ENCODE measurements around the gene SYT1.

The SYT1 gene

GRCh38 chr12:78891646-78892353, 27.2 kb downstream of the SYT1 start:
- no peak for DNase-seq (ENCODE audit: low spot score)

- no peak for DNase-seq (ENCODE audit: low spot score)
Measured at GRCh38 chr12:78898416-78898815, 33.8 kb downstream of the SYT1 start.

- no peak for DNase-seq (ENCODE audit: low spot score)
Measured at GRCh38 chr12:78914859-78915331, 50.3 kb downstream of the SYT1 start.

GRCh38 chr12:78916845-78917480, 52.4 kb downstream of the SYT1 start:
- DNase-seq (ENCODE audit: low spot score) = no peak

GRCh38 chr12:78917513-78917912, 52.9 kb downstream of the SYT1 start:
- DNase-seq (ENCODE audit: low spot score) = no peak

- no peak for DNase-seq (ENCODE audit: low spot score)
Measured at GRCh38 chr12:78918268-78918667, 53.7 kb downstream of the SYT1 start.

- peak; percentile 12 for DNase-seq (ENCODE audit: low spot score)
Measured at GRCh38 chr12:78928200-78929074, 63.9 kb downstream of the SYT1 start.

- DNase-seq (ENCODE audit: low spot score) = no peak
Measured at GRCh38 chr12:78929075-78929418, 64.5 kb downstream of the SYT1 start.

GRCh38 chr12:78931466-78931990, 67.0 kb downstream of the SYT1 start:
- DNase-seq (ENCODE audit: low spot score) = no peak

GRCh38 chr12:78933014-78933413, 68.4 kb downstream of the SYT1 start:
- no peak for DNase-seq (ENCODE audit: low spot score)

- no peak for DNase-seq (ENCODE audit: low spot score)
Measured at GRCh38 chr12:78938341-78939084, 73.9 kb downstream of the SYT1 start.

GRCh38 chr12:78949532-78949931, 85.0 kb downstream of the SYT1 start:
- no peak for DNase-seq (ENCODE audit: low spot score)

- no peak for DNase-seq (ENCODE audit: low spot score)
Measured at GRCh38 chr12:78951803-78952551, 87.4 kb downstream of the SYT1 start.

- no peak for DNase-seq (ENCODE audit: low spot score)
Measured at GRCh38 chr12:78952552-78952929, 88.0 kb downstream of the SYT1 start.

- no peak for DNase-seq (ENCODE audit: low spot score)
Measured at GRCh38 chr12:78958941-78959340, 94.4 kb downstream of the SYT1 start.

- no peak for DNase-seq (ENCODE audit: low spot score)
Measured at GRCh38 chr12:78959556-78959955, 95.0 kb downstream of the SYT1 start.

- DNase-seq (ENCODE audit: low spot score) = no peak
Measured at GRCh38 chr12:78961171-78961570, 96.6 kb downstream of the SYT1 start.

GRCh38 chr12:78963439-78964227, 99.1 kb downstream of the SYT1 start:
- DNase-seq (ENCODE audit: low spot score) = peak; percentile 8

GRCh38 chr12:78964521-78964920, 99.9 kb downstream of the SYT1 start:
- no peak for DNase-seq (ENCODE audit: low spot score)

GRCh38 chr12:78966062-78966461, 101.5 kb downstream of the SYT1 start:
- DNase-seq (ENCODE audit: low spot score) = no peak

Data from AG08396 (cell line).